HG03469 (cell line): ENCODE results near the gene ZP2.
"Not testable (repeated sequence)": the region's sequence is repeated elsewhere in the genome, so short reads cannot be mapped to it uniquely, and the experiment has no call there.

Experiments used
- ATAC-seq: cut with Tn5 transposase; IDR thresholded peaks from one replicate; pipeline ENCODE4 v1.9.1; 2021; ENCODE audit warnings: mild to moderate bottlenecking, moderate library complexity, moderate number of reproducible peaks; ENCODE audit not compliant: unreplicated experiment

Gene ZP2

GRCh38 chr16:21211486-21211885 lies at the start of gene ZP2:
ZP2 (minus strand) TSS chr16:21211574; CDS start chr16:21211547, 27 bp downstream.
- ATAC-seq: no peak

- no peak for ATAC-seq
These were observed 45.9 kb upstream of the ZP2 start for GRCh38 chr16:21257284-21257683.

- ATAC-seq: no peak
These were observed 45.3 kb upstream of the ZP2 start for GRCh38 chr16:21256636-21257035.

GRCh38 chr16:21253470-21253869 lies 42.1 kb upstream of the ZP2 start:
- no peak for ATAC-seq

- ATAC-seq: no peak
These were observed 38.9 kb upstream of the ZP2 start for GRCh38 chr16:21250072-21250923.

- not testable (repeated sequence) for ATAC-seq
These were observed 36.8 kb upstream of the ZP2 start for GRCh38 chr16:21248179-21248578.

GRCh38 chr16:21244518-21245215 lies 33.3 kb upstream of the ZP2 start:
- ATAC-seq: no peak

- no peak for ATAC-seq
These were observed 31.4 kb upstream of the ZP2 start for GRCh38 chr16:21242756-21243155.

GRCh38 chr16:21239646-21240045 lies 28.3 kb upstream of the ZP2 start:
- no peak for ATAC-seq

GRCh38 chr16:21236831-21237230 lies 25.5 kb upstream of the ZP2 start:
- no peak for ATAC-seq

GRCh38 chr16:21235199-21235585 lies 23.8 kb upstream of the ZP2 start:
- ATAC-seq: no peak

- no peak for ATAC-seq
These were observed 22.3 kb upstream of the ZP2 start, which contains the start of gene ANKS4B for GRCh38 chr16:21233521-21234150. ANKS4B (plus strand) TSS chr16:21233699; CDS start chr16:21233738, 39 bp downstream.

- no peak for ATAC-seq
These were observed 21.7 kb upstream of the ZP2 start for GRCh38 chr16:21233045-21233520.

- no peak for ATAC-seq
These were observed 17.0 kb upstream of the ZP2 start for GRCh38 chr16:21228361-21228872.

- ATAC-seq: no peak
These were observed 16.5 kb upstream of the ZP2 start for GRCh38 chr16:21227866-21228265.

- ATAC-seq: no peak
These were observed 15.4 kb upstream of the ZP2 start for GRCh38 chr16:21226749-21227148.

GRCh38 chr16:21224800-21225199 lies 13.4 kb upstream of the ZP2 start:
- ATAC-seq: no peak

- no peak for ATAC-seq
These were observed 12.4 kb upstream of the ZP2 start for GRCh38 chr16:21223787-21224186.

- ATAC-seq: no peak
These were observed 11.3 kb upstream of the ZP2 start for GRCh38 chr16:21222495-21223337.

- no peak for ATAC-seq
These were observed 8.2 kb upstream of the ZP2 start for GRCh38 chr16:21219551-21219950.
